Heart left ventricle (tissue), 16 donors: Measurements from ENCODE around the gene FCN1. TPM values are rescaled to one million over a fixed set of nuclear protein-coding genes. Genes with fewer than 3 reads are reported as not detected.

ENCODE experiments used
- ATAC-seq, 4 donors: fragments of 200-7000 bp; cut with Tn5 transposase; one replicate each; pipeline ENCODE4 v1.9.1; 2020 to 2022; ENCODE audit warnings: moderate library complexity in 4 of 4, mild to moderate bottlenecking in 3 of 4, moderate number of reproducible peaks in 1 of 4
- DNase-seq, 5 donors: peaks; one replicate each; pipeline ENCODE4 v3.0.0-alpha.2; 2020
- H3K27ac ChIP-seq, 12 donors: fragments of 200-600 bp; sonication (generic) in 4 of 12; one replicate each; pipeline versions ENCODE4 v1.5.0 to v1.8.0; 2016 to 2022; ENCODE audit warnings: mild to moderate bottlenecking in 2 of 12
- H3K27me3 ChIP-seq, 9 donors: fragments of 200-600 bp; sonication (generic) in 2 of 9; one replicate each; pipeline versions ENCODE4 v1.5.1 to v1.8.0; 2016 to 2022; ENCODE audit warnings: mild to moderate bottlenecking in 3 of 9
- H3K36me3 ChIP-seq, 9 donors: fragments of 200-600 bp; sonication (generic) in 2 of 9; one replicate each; pipeline versions ENCODE4 v1.5.0 to v1.8.0; 2018 to 2022; ENCODE audit warnings: mild to moderate bottlenecking in 2 of 9
- H3K4me1 ChIP-seq, 12 donors: fragments of 200-600 bp; sonication (generic) in 4 of 12; one replicate each; pipeline versions ENCODE4 v1.5.0 to v1.8.0; 2016 to 2022; ENCODE audit warnings: mild to moderate bottlenecking in 3 of 12
- H3K4me3 ChIP-seq, 12 donors: fragments of 200-600 bp; sonication (generic) in 4 of 12; one replicate each; pipeline versions ENCODE4 v1.5.0 to v1.8.0; 2017 to 2022; ENCODE audit warnings: mild to moderate bottlenecking in 9 of 12, moderate library complexity in 4 of 12
- H3K9me3 ChIP-seq, 12 donors: fragments of 200-600 bp; sonication (generic) in 4 of 12; one replicate each; pipeline versions ENCODE4 v1.5.0 to v1.8.0; 2016 to 2022; ENCODE audit warnings: mild to moderate bottlenecking in 1 of 12
- POLR2A ChIP-seq, 2 donors: fragments of 450-650 bp; IDR thresholded peaks; one replicate each; pipeline ENCODE4 v1.6.1; 2017; ENCODE audit warnings: antibody characterized with exemption in 2 of 2, mild to moderate bottlenecking in 2 of 2, moderate library complexity in 2 of 2
- WGBS, 4 donors: extraction: QIAGEN DNeasy Blood & Tissue Kit in 2 of 4; methylation state at CpG; one replicate each; pipeline versions ENCODE4 v1.1.5 to v1.1.7; 2013 to 2018; 5-methylcytosine and 5-hydroxymethylcytosine counted together
- intact Hi-C, 10 donors: fragments of 100-400 bp; cut with DNase I; formaldehyde crosslinking; loops; one replicate each; pipeline versions ENCODE4 v1.11.1 to v1.14.2; 2022
- polyA plus RNA-seq, 2 donors: library from polyadenylated mRNA; stranded (reverse); fragments of 200-250 nt; gene quantifications; one replicate each; pipeline ENCODE4 v1.2.3, GENCODE V29; 2013
- total RNA-seq, 9 donors: library from RNA; depleted of rRNA in 2 of 9; stranded (reverse); fragments of >200 nt in 2 of 9; fragmentation: NEBNext Ultra II Directional in 3 of 9; extraction: Animal tissue kit (Norgen Biotek cat#: 25700) in 3 of 9; gene quantifications; one replicate each; pipeline versions ENCODE4 v1.1.0 to v1.2.4, GENCODE V29; 2016 to 2023
- TF ChIP-seq, protein P1 (sequence below), 12 donors: fragments of 200-600 bp; sonication (generic) in 4 of 12; IDR thresholded peaks; one replicate each; pipeline versions ENCODE4 v1.5.0 to v1.8.0; 2018 to 2022; ENCODE audit warnings: antibody characterized with exemption in 12 of 12, mild to moderate bottlenecking in 5 of 12
- donor health status: ischemic (EF 13 %, LVEDD 7.1; RV severe dilation, severe dysfunction).
- donor health status: healthy with polysubstance abuse.
- donor health status: DM: no; HTN: yes; CAD: no.
- donor health status: DM: no; HTN: no; CAD: no.
- donor health status: ischemic (EF 25% LVEDD 6.9; RV normal size, moderate dysfunction).
- donor health status: ischemic (EF 25% LVEDD 5.7; RV mildly dilated, moderate dysfunction).
- donor health status: healthy.
- donor health status: DM: yes; HTN: yes; CAD: no.
- donor health status: ischemic (EF 35%, LVEDD 5.7; RV mildly dilated, moderate dysfunction).
- donor health status: nonischemic (EF 11% LVEDD 7.7; RV severe dilation, severe dysfunction).
- donor health status: DM: yes; HTN: yes; CAD: no.
- donor health status: PGD.
- donor health status: ischemic (EF 29% LVEDD 5.4; RV normal size, mild dysfunction).
- donor health status: nonischemic (EF 23%, LVEDD 6.1; RV moderate dilation, normal function).

Gene FCN1
- total and polyA plus RNA-seq, 11 donors = 0.81 to 87.5 (median 1.6) TPM

DNA sequence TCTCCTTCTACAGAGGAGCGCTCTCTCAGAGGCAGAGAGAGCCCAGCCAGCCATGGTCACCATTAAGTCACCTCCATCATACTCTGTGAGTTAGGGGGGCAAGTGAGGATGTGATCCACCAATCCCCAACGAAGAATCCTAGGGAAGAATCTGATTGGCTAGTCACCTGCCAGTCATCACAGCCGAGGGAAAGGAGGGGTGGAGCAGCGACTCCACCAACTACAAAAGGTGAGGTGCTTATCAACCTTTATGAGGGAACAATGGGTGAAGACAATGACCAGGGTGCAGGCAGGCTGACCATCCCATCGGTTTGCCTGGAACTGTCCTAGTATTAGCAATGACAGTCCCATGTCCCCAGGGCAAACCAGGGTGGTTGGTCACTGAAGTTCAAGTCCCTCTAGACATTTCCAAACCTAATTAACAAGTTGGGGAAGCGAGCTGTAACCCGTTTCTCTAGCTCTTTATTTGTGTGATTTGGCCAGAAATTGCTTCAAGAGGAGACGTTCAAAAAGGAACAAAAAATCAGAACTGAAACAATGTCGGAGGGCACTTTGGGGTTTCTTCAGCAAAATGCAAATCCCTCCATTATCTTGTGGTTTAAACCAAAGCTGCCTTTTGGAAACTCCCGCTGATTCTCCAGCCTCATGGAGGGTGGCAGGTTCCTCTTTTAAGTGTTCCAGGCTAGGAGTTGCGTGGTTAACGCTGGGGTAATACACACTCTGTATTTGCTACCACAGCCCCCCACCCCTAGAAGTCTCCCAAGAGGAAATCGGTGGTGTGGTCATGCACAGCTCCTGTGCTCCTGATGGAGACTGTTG lies 18.8 kb upstream of the FCN1 start:
- intact Hi-C loops = no loop called here
- no peaks in the 10 kb centered on the region for H3K36me3 ChIP-seq
- H3K4me1 ChIP-seq = peaks cover 0 to 58% (median 0%) of the 10 kb centered on the region in 12 donors
- H3K27ac ChIP-seq = peak overlapping the region in 1 of 12 donors; percentile 77
- ATAC-seq (peak in 2 of 4 donors; percentile 47 to 50), DNase-seq (no peak)
- peaks cover 0 to 27% (median 2%) of the 10 kb centered on the region in 9 donors for H3K27me3 ChIP-seq
- WGBS, 4 donors = 85 to 89% (median 87%) methylated on average over 13 of the region's 13 CpGs
- H3K4me3 ChIP-seq = no peak overlapping the region
- TF ChIP-seq POLR2A (IDR thresholded peaks at IDR 0.05) = no peak
- TF ChIP-seq, protein P1, sequence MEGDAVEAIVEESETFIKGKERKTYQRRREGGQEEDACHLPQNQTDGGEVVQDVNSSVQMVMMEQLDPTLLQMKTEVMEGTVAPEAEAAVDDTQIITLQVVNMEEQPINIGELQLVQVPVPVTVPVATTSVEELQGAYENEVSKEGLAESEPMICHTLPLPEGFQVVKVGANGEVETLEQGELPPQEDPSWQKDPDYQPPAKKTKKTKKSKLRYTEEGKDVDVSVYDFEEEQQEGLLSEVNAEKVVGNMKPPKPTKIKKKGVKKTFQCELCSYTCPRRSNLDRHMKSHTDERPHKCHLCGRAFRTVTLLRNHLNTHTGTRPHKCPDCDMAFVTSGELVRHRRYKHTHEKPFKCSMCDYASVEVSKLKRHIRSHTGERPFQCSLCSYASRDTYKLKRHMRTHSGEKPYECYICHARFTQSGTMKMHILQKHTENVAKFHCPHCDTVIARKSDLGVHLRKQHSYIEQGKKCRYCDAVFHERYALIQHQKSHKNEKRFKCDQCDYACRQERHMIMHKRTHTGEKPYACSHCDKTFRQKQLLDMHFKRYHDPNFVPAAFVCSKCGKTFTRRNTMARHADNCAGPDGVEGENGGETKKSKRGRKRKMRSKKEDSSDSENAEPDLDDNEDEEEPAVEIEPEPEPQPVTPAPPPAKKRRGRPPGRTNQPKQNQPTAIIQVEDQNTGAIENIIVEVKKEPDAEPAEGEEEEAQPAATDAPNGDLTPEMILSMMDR (IDR thresholded peaks at IDR 0.05) = no peak
- no peaks in the 10 kb centered on the region for H3K9me3 ChIP-seq

DNA sequence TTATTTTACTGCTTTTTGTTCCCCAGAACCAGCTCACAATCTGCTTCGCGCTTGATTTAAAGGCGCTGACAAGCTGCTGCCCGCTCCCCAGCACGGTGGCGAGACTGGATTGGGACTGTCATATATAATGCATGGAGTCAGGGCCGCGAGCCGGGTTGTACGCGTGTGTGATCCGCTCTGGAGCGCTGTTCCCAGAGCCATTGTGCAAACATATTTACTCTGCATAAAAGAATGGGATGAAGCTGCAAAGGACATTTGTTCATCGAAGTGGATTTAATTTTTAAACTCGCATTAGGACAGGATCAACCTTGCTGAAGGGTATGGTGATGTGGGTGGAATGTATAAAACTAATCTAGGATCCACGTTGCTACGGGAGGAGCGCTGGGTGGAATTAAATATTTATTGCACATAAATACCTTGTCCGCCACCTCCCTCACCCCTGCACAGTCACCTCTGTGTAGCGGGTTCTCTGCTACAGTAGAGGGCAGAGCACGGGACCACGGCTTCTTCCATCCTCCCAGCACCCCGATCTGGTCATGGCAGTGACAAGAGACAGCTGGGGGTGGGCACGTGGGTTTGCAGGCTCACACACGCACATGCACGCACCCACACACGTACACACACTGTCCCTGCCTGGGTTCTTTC lies 18.1 kb upstream of the FCN1 start:
- peaks cover 0 to 58% (median 0%) of the 10 kb centered on the region in 12 donors for H3K4me1 ChIP-seq
- intact Hi-C loops = no loop called here
- 86 to 89% (median 87%) methylated on average over 27 of the region's 27 CpGs for WGBS, 4 donors

GRCh38 chr9:134935056-134935640 lies 17.4 kb upstream of the FCN1 start:
- H3K36me3 ChIP-seq = no peaks in the 10 kb centered on the region
- peaks cover 0 to 61% (median 0%) of the 10 kb centered on the region in 12 donors for H3K4me1 ChIP-seq
- TF ChIP-seq, protein P1 (IDR thresholded peaks at IDR 0.05) = no peak
- no peak for TF ChIP-seq POLR2A (IDR thresholded peaks at IDR 0.05)
- no peak overlapping the region for H3K4me3 ChIP-seq
- H3K9me3 ChIP-seq = no peaks in the 10 kb centered on the region
- 56 to 75% (median 65%) methylated on average over 16 to 17 of the region's 17 CpGs for WGBS, 4 donors
- no peak for DNase-seq
- ATAC-seq = no peak
- H3K27ac ChIP-seq = peak overlapping the region in 1 of 12 donors; percentile 20
- intact Hi-C loops = no loop called here
- peaks cover 0 to 20% (median 0%) of the 10 kb centered on the region in 9 donors for H3K27me3 ChIP-seq

More for the DNA sequence above, 18.1 kb upstream of the FCN1 start:
- no peaks in the 10 kb centered on the region for H3K9me3 ChIP-seq
- TF ChIP-seq, protein P1 (IDR thresholded peaks at IDR 0.05) = no peak
- no peak for TF ChIP-seq POLR2A (IDR thresholded peaks at IDR 0.05)
- no peak overlapping the region for H3K4me3 ChIP-seq
- DNase-seq (no peak), ATAC-seq (no peak)
- H3K27me3 ChIP-seq = peaks cover 0 to 22% (median 0%) of the 10 kb centered on the region in 9 donors
- no peaks in the 10 kb centered on the region for H3K36me3 ChIP-seq
- peak overlapping the region in 1 of 12 donors; percentile 77 for H3K27ac ChIP-seq
